Stimulated activated naive B cell treated with anti-CD40 and anti-IgM and Interleukin-4, amounts not matched to agents 10 μg/mL and 1 μg/mL and 100 μg/mL, for 72 hours (primary cell): ENCODE results near the gene ST6GALNAC6.

ENCODE experiments used
- ATAC-seq, 2 donors: fragments of 150-1000 bp; cut with Tn5 transposase; replicated peaks; 2 replicates each; pipeline ENCODE4 v1.10.0; 2021; ENCODE audit warnings: moderate library complexity in 1 of 2
- DNase-seq: peaks from one replicate; pipeline ENCODE4 v3.0.0; 2021
- H3K27ac Mint-ChIP-seq: one replicate; pipeline ENCODE4 v1.8.0; 2022; ENCODE audit warnings: mild to moderate bottlenecking, mixed read lengths
- H3K27me3 Mint-ChIP-seq, 2 donors: one replicate each; pipeline ENCODE4 v1.8.0; 2022; ENCODE audit warnings: mixed read lengths in 2 of 2
- H3K36me3 Mint-ChIP-seq, 2 donors: one replicate each; pipeline ENCODE4 v1.8.0; 2022; ENCODE audit warnings: mixed read lengths in 2 of 2, mild to moderate bottlenecking in 1 of 2
- H3K4me1 Mint-ChIP-seq, 2 donors: one replicate each; pipeline ENCODE4 v1.8.0; 2022; ENCODE audit warnings: mixed read lengths in 2 of 2, mild to moderate bottlenecking in 1 of 2
- H3K4me3 Mint-ChIP-seq, 2 donors: one replicate each; pipeline ENCODE4 v1.8.0; 2022; ENCODE audit warnings: mild to moderate bottlenecking in 2 of 2, mixed read lengths in 2 of 2, moderate library complexity in 1 of 2
- H3K9me3 Mint-ChIP-seq, 2 donors: one replicate each; pipeline ENCODE4 v1.8.0; 2022; ENCODE audit warnings: mixed read lengths in 2 of 2, mild to moderate bottlenecking in 1 of 2

Gene ST6GALNAC6

DNA sequence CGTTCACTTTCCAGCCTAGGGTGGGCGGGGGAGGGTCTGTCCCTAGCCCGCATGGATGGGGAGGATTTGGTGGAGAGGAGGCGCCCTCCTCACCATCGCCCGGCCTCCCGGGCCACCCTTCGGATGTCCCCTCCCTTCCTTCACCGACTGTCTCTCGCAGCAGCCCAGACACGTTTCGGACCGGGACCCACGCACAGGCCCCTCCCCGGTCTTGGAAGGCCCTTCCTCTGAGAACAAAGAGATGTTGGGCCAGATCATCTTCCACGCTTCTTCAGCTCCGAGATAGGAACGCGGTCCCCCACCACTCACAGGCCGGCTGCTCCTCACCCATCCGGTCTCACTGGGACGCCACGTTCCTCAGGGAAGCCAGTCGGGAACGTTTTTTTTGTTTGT lies 38.9 kb upstream of the ST6GALNAC6 start:
- H3K36me3 Mint-ChIP-seq = peaks cover 24 to 47% of the 10 kb centered on the region in 2 donors
- no peak for ATAC-seq
- peaks cover 46 to 53% of the 10 kb centered on the region in 2 donors for H3K4me1 Mint-ChIP-seq
- peak overlapping the region; percentile 52 to 66 for H3K4me3 Mint-ChIP-seq
- no peaks in the 10 kb centered on the region for H3K27me3 Mint-ChIP-seq
- no peak for DNase-seq
- H3K9me3 Mint-ChIP-seq = no peaks in the 10 kb centered on the region
- peak overlapping the region; percentile 81 for H3K27ac Mint-ChIP-seq

DNA sequence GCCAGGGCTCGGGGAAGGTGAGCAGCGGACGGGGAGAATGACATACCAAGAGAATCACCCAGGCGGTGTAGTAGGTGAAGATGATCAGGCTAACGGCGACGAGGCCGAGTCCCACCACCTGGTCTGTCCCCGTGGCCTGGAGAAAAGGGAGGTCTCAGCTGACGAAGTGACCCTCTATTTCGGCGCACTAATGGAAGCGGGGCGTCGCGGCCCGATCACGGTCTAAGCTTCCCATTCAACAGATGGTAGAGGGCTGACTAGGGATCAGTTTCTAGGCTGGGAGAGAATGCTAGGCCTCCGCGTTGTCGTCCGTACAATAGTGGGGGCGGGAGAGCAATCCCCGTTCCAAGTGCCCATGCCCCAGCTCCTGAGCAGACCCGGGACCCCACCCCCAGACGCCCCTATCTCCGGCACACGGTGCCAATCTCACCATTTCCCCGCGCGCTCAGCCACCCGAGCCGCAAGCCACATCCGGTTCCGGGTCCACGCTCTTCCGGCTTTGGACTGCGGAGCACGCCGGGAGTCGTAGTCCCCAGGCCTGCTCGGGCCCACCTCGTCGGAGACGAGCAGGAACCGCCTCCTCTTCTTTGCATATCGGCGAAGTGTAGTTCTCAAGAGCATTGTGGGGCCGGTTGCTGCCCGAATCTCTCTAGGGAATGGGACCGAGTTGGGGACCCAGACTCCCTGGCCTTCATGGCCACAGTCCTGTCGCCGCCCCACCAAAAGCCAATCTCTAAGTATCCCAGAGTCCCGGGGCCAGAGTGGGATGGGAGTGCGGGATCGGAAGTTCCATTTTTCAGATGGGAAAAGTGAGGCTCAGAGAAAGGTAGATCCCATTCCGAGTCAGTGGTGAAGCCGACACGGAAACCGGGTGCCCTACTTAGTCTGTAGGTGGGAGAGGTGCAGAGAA lies 38.2 kb upstream of the ST6GALNAC6 start, which contains the start of gene DPM2:
DPM2 (minus strand) TSS at position 467 of the 910 bp plus-strand sequence; CDS start at position 433, 34 bp downstream.
- no peaks in the 10 kb centered on the region for H3K9me3 Mint-ChIP-seq
- H3K36me3 Mint-ChIP-seq = peaks cover 28 to 48% of the 10 kb centered on the region in 2 donors
- H3K4me3 Mint-ChIP-seq = peak within 1 kb of the TSS; percentile 93 to 95
- DNase-seq = peak; percentile 80
- H3K27me3 Mint-ChIP-seq = no peaks in the 10 kb centered on the region
- peak; percentile 97 to 98 for ATAC-seq
- peaks cover 44 to 46% of the 10 kb centered on the region in 2 donors for H3K4me1 Mint-ChIP-seq
- H3K27ac Mint-ChIP-seq = peak within 1 kb of the TSS; percentile 93

DNA sequence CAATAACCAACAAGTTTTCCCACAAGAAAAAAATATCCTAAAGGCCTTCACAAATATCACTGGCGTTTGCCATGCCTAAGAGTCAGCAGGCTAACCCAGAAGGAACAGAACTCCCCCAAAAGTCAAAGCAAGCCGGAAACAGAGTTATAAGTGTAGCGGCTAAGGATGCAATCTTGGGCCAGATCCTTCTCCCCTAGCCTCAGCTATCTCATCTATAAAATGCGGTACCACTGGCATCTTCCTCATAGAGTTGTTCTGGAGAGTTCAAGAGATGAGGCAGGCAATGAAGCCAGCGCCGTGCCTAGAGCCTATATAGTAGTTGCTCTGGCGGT lies 37.6 kb upstream of the ST6GALNAC6 start:
- Mint-ChIP-seq H3K27ac (peak overlapping the region; percentile 93), H3K27me3 (no peaks in the 10 kb centered on the region), H3K4me3 (peak overlapping the region; percentile 93 to 95), H3K36me3 (peaks cover 25 to 43% of the 10 kb centered on the region in 2 donors), H3K4me1 (peaks cover 41 to 45% of the 10 kb centered on the region in 2 donors), H3K9me3 (no peaks in the 10 kb centered on the region)
- no peak for DNase-seq
- ATAC-seq = no peak

DNA sequence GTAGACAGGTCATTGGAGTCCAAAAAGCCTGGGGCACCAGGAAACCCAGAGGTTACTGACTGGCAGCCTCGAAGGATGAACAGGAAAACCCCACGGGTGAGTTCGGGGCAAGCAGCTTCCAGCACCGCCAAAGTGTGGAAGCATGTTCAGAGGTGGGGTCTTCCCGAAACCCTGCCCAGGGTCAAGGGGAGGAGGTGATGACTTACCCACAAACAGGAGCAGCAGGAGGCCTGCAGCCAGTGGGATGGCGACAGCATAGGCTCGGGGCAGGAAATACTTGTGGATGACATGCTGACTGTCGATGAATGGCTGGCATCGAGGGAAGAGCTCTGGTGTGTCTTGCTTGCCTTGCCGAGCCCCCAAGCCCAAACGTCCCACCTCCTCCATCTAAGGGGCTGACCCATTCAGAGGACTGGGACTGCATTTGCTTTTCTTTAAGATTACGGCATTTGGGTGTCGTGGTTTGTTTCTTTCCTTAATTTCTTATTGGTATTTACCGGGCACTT lies 37.0 kb upstream of the ST6GALNAC6 start:
- peaks cover 25 to 46% of the 10 kb centered on the region in 2 donors for H3K36me3 Mint-ChIP-seq
- no peak for ATAC-seq
- H3K4me1 Mint-ChIP-seq = peaks cover 44 to 50% of the 10 kb centered on the region in 2 donors
- DNase-seq = no peak
- no peaks in the 10 kb centered on the region for H3K9me3 Mint-ChIP-seq
- peak overlapping the region; percentile 93 to 95 for H3K4me3 Mint-ChIP-seq
- no peaks in the 10 kb centered on the region for H3K27me3 Mint-ChIP-seq
- peak overlapping the region; percentile 62 for H3K27ac Mint-ChIP-seq

DNA sequence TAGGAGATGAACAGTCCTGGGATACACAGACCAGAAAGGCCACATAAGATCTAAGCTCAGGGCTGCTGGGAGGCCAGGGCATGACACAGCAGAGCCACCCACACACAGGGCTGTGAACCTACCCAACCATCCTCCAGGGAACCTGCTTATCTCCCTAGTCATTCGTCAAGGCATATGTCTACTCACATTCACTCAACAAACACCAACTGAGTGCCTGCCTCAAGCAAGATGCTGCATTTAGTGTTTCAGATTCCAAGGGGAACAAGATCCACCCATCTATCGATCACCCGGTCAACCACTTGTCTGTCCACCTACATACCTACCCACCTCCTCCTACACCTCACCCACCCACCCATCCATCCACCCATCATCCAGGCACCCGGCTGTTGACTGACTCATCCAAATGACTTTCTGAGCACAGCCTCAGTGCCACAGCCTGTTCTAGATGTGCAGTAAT lies 36.4 kb upstream of the ST6GALNAC6 start:
- Mint-ChIP-seq H3K27me3 (no peaks in the 10 kb centered on the region), H3K9me3 (no peaks in the 10 kb centered on the region), H3K4me3 (peak overlapping the region; percentile 93 to 95), H3K36me3 (peaks cover 25 to 46% of the 10 kb centered on the region in 2 donors), H3K4me1 (peaks cover 49 to 56% of the 10 kb centered on the region in 2 donors), H3K27ac (peak overlapping the region; percentile 62)
- no peak for DNase-seq
- ATAC-seq = peak in 1 of 2 donors; percentile 9

DNA sequence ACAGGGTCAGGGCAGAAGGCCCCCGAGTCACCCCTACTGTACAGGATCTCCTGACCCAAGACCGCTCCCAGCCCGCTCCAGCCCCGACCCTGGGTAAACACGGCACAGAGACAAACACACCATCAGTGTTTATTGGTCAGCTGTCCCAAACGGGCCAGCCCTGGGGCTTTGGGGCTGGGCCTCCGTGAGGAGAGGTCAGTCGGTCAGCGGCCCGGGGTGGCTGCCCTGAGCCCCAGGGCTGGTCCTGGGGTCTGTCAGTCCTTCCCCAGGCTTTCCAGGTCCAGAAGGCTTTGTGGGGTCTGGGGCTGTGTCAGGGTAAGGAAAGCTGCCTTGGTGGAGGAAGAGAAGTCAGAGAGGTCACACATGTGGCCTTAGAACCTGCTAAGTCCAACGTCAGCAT lies 35.6 kb upstream of the ST6GALNAC6 start:
- peaks cover 25 to 43% of the 10 kb centered on the region in 2 donors for H3K36me3 Mint-ChIP-seq
- no peak overlapping the region for H3K27ac Mint-ChIP-seq
- peak overlapping the region; percentile 93 to 95 for H3K4me3 Mint-ChIP-seq
- H3K9me3 Mint-ChIP-seq = no peaks in the 10 kb centered on the region
- no peaks in the 10 kb centered on the region for H3K27me3 Mint-ChIP-seq
- ATAC-seq (no peak), DNase-seq (no peak)
- H3K4me1 Mint-ChIP-seq = peaks cover 51 to 63% of the 10 kb centered on the region in 2 donors

DNA sequence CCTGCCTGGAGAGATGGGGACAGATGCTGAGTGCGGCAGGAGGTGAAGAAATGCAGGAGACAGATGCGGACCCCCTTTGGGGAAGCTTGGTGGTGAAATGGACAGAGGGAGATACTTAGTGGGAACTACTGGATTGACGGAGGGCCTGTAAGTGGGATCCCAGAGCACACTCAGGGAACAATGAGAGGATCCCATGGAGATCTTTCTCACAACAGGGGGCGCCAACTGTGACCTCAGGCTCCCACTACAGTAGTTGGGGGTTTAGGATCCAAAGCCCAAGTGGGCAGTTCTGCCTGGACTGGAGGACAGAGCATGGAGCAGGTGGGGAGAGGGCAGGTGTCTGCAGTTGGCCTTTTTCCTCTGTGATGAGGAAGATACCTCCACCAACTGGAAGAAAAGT lies 34.8 kb upstream of the ST6GALNAC6 start:
- DNase-seq = no peak

GRCh38 chr9:127931092-127931881 lies 31.9 kb upstream of the ST6GALNAC6 start:
- H3K36me3 Mint-ChIP-seq = peaks cover 24 to 33% of the 10 kb centered on the region in 2 donors
- peaks cover 7 to 19% of the 10 kb centered on the region in 2 donors for H3K27me3 Mint-ChIP-seq
- H3K27ac Mint-ChIP-seq = peak overlapping the region; percentile 44
- H3K4me3 Mint-ChIP-seq = peak overlapping the region; percentile 65 to 84
- DNase-seq = no peak
- ATAC-seq = peak; percentile 55 to 60
- peaks cover 38 to 56% of the 10 kb centered on the region in 2 donors for H3K4me1 Mint-ChIP-seq
- no peaks in the 10 kb centered on the region for H3K9me3 Mint-ChIP-seq

More for the DNA sequence above, 34.8 kb upstream of the ST6GALNAC6 start:
- peak overlapping the region in 1 of 2 donors; percentile 30 for H3K4me3 Mint-ChIP-seq
- H3K4me1 Mint-ChIP-seq = peaks cover 53 to 70% of the 10 kb centered on the region in 2 donors
- no peaks in the 10 kb centered on the region for H3K27me3 Mint-ChIP-seq
- no peaks in the 10 kb centered on the region for H3K9me3 Mint-ChIP-seq
- no peak overlapping the region for H3K27ac Mint-ChIP-seq
- no peak for ATAC-seq
- H3K36me3 Mint-ChIP-seq = peaks cover 25 to 43% of the 10 kb centered on the region in 2 donors

GRCh38 chr9:127930231-127931091 lies 31.1 kb upstream of the ST6GALNAC6 start, which contains the start of gene PIP5KL1:
PIP5KL1 (minus strand) TSS chr9:127930777; CDS start chr9:127930752, 25 bp downstream.
- Mint-ChIP-seq H3K27ac (peak within 1 kb of the TSS; percentile 44), H3K4me1 (peaks cover 30 to 49% of the 10 kb centered on the region in 2 donors), H3K9me3 (no peaks in the 10 kb centered on the region), H3K4me3 (peak within 1 kb of the TSS; percentile 65 to 84), H3K36me3 (peaks cover 18 to 26% of the 10 kb centered on the region in 2 donors), H3K27me3 (peaks cover 12 to 19% of the 10 kb centered on the region in 2 donors)
- ATAC-seq (peak; percentile 79 to 82), DNase-seq (peak; percentile 73)

DNA sequence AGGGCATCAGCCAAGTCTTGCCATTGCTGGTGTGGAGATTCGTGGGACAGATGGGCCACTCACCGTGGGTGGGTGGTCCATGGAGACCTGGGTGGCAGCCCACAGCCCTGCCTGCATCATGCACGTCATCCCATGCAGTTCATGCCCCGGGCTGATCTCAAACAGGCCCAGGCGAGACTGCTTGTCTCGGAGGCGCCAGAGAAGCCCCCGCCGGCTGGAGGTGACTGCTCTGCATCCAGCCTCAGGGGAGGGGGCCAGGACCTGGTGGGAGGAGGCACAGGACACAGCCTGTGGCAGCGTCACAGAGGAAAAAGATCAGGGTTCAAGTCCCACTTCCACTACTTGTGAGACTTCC lies 30.2 kb upstream of the ST6GALNAC6 start:
- H3K27me3 Mint-ChIP-seq = peaks cover 16 to 25% of the 10 kb centered on the region in 2 donors
- H3K4me1 Mint-ChIP-seq = peaks cover 24 to 41% of the 10 kb centered on the region in 2 donors
- no peak for DNase-seq
- no peak for ATAC-seq
- peaks cover 16 to 21% of the 10 kb centered on the region in 2 donors for H3K36me3 Mint-ChIP-seq
- H3K4me3 Mint-ChIP-seq = peak overlapping the region; percentile 65 to 84
- H3K27ac Mint-ChIP-seq = peak overlapping the region; percentile 77
- H3K9me3 Mint-ChIP-seq = no peaks in the 10 kb centered on the region

DNA sequence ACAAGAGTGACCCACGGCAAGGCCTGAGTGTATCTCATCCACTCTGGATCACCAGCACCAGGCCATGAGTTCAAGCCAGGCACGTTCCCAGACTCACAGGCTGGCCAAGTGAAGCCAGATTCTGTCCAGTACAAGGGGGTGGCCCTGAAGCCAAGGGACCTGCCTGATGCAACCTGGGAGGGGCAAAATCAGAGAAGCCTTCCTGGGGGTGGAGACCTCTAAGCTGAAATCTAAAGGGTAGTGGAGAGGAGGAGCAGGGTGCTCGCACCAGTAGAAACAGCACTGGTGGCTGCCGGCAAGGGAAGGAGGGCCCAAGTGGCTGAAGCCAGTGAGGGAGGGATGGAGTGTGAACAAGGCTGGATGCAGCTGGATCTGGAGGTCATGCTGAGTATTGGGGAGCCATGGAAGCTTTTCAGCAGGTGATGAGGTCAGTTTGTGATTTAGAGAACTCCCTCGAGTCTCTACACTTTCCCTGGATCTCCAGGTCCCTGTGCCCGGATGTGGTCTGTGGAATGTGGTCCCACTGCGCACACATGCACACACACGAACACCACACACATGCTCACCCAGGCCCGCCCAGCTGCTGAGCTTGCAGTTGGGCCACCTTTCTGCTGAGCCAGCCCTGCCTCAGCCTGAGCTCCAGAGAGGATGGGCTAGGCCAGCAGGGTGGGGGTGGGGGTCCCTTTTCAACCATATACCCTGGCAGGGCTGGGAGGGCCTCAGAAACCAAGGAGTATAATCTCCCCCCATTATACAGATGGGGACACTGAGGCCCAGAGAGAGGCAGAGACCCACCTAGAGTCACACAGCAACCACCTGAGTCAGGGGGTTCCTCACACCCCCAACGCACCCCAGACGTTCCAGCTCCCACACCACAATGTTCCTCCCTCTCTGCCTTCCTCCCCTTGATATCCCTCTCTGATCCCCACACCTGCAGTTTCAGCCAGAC lies 29.5 kb upstream of the ST6GALNAC6 start:
- Mint-ChIP-seq H3K9me3 (no peaks in the 10 kb centered on the region), H3K36me3 (peaks cover 10 to 14% of the 10 kb centered on the region in 2 donors), H3K27ac (peak overlapping the region; percentile 77), H3K4me3 (peak overlapping the region in 1 of 2 donors; percentile 14), H3K4me1 (peaks cover 19 to 35% of the 10 kb centered on the region in 2 donors), H3K27me3 (peaks cover 17 to 26% of the 10 kb centered on the region in 2 donors)
- ATAC-seq (no peak), DNase-seq (no peak)

- ATAC-seq = no peak
- DNase-seq = no peak
- H3K9me3 Mint-ChIP-seq = no peaks in the 10 kb centered on the region
- H3K27ac Mint-ChIP-seq = peak overlapping the region; percentile 9
- H3K36me3 Mint-ChIP-seq = peaks cover 8 to 9% of the 10 kb centered on the region in 2 donors
- H3K4me1 Mint-ChIP-seq = peaks cover 18 to 35% of the 10 kb centered on the region in 2 donors
- H3K4me3 Mint-ChIP-seq = peak overlapping the region; percentile 50 to 80
- H3K27me3 Mint-ChIP-seq = peaks cover 17 to 26% of the 10 kb centered on the region in 2 donors
Measured at GRCh38 chr9:127927988-127928675, 28.7 kb upstream of the ST6GALNAC6 start.
